GM12891 (cell line): ENCODE measurements around the gene ZNF148.

Experiments
- POLR2A ChIP-seq: IDR thresholded peaks from 2 replicates; pipeline ENCODE4 v1.6.1; 2011; ENCODE audit warnings: low read depth, low read length, control low read depth
- POLR2AphosphoS5 ChIP-seq: IDR thresholded peaks from 2 replicates; pipeline ENCODE4 v1.6.1; 2011; ENCODE audit warnings: low read depth, low read length, control low read depth
- SPI1 ChIP-seq: IDR thresholded peaks from 2 replicates; pipeline ENCODE4 v1.6.1; 2011; ENCODE audit warnings: low read depth, low read length, control low read depth

DNA sequence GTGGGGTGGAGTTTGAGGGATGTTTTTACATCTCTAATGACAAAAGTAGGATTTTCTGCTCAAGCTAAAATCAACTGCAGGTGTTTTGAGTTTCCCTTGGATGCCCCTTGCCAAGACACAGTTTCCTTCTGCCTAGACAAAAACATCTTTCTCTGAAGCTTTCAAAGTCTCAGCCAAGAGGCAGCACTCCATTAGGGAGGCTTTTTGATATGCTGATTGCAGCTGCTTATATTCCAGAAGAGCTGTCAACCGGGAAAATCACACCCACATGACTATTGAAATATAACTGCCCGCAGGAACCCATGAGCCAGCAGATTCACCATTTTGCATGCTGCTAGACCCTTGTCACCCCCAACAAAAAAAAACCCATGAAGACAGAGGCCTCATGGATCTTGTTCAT, 27.5 kb upstream of the ZNF148 start:
- TF ChIP-seq SPI1 (no peak), POLR2AphosphoS5 (no peak), POLR2A (no peak)
